AG08396 (cell line): ENCODE data around the gene ANXA5.
A peak's percentile ranks its signal among the peaks of the same experiment; 100 is the strongest.

ENCODE experiments used
- DNase-seq: peaks from one replicate; pipeline ENCODE4 v3.0.0; 2012; ENCODE audit warnings: low spot score, mixed read lengths

ANXA5 gene

DNA sequence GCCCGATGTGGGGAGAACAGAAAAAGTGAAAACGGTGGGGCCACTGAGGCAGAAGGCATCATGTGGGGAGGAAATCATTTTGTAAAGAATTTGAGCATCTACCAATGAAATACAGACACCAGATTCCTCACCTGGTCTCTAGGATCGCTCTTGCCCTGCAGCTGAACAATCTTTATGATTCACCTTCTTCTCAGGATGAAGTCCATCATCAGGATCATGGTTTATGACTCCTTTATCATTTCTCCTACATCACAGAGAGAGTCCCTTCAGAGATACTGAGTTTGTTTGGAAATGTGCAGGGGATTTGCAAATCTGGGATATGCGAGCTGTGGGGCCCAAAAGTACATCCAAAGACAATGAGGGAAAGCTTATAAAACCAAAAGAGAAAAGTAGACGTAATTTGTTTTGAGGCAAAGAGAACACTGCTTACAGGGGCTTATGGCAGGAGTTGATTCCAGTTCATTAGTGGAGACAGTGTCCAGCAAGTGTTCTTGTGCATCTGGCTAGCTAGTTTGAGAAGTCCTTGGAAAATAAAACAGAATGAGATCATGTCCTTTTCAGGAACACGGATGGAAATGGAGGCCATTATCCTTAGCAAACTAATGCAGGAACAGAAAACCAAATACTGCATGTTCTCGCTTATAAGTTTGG is 15.3 kb upstream of the ANXA5 start:
- no peak for DNase-seq

DNA sequence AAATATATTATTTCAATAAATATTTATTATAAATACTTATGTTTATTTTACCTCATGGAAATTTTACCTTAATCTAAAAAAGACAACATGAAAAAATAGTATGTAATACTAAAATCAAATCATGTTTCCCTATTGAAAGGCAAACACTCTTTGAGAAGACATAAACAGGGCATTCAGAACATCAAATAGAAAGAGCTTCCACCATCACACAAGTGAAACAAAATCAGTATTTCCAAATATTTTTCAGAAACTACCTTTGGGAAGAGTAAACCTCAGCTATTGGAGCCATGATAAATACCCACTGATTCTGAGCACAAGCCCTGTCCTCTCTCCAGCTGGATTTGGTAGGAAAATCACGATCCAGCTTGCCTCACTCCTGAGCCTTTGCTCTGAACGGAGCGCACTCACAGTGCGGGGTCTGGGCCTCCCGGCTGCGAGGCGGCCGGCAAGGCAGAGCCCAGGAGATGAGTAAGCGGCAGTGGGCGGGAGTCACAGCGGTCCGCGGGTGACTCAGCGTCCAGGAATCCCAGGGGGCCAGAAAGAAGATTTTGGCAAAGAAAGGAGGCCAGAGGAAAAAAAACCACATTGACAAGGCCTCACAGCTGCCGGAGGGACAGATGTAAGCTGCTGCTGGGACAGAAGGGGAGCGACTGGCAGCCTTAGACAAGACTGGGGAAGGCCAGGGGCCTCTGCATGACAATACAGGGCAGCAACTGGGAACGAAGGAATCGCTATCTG is 14.7 kb upstream of the ANXA5 start:
- peak; percentile 90 for DNase-seq

DNA sequence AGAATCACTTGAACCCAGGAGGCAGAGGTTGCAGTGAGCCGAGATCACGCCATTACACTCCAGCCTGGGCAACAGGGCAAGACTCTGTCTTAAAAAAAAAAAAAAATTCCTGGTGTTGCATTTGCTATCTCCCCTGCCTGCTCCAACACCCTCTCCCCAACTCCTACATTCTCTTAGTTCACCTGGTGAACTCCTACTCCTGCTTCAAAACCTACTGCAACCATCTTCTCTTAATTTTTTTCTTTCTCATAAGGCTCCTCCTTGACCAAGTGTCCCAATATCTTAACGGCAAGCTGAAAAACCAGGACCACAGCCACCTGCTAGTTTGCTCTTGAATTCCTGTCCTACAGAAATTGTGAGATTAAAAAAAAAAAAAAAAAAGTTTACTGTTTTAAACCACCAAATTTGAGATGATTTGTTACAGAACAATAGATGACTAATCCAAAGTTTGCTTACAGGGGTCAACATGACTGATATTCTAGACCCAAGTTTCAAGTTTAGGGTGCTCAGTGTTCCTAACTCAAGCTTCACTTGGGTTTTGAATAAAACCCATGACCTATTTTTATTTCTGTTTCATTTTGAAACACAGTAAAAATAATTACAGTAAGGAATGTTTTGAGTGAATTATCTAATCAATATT is 13.1 kb upstream of the ANXA5 start:
- no peak for DNase-seq

DNA sequence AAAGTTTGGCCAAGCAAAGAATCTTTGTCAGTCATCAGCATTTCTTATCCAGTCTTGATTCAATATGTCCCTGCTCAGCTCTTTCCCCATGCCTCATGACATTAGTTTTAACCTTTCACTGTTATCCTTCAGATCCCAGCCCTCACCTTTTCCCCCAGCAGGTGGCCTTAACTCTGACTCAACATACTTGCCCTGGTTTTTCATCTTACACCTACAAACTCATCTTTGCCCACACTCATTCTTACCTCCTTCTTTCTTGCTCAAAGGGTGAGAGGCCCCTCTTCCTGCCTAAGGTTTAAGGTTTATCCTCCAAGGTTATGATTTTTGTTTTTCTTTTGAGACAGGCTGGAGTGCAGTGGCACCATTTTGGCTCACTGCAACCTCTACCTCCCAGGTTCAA is 10.6 kb upstream of the ANXA5 start:
- no peak for DNase-seq

DNA sequence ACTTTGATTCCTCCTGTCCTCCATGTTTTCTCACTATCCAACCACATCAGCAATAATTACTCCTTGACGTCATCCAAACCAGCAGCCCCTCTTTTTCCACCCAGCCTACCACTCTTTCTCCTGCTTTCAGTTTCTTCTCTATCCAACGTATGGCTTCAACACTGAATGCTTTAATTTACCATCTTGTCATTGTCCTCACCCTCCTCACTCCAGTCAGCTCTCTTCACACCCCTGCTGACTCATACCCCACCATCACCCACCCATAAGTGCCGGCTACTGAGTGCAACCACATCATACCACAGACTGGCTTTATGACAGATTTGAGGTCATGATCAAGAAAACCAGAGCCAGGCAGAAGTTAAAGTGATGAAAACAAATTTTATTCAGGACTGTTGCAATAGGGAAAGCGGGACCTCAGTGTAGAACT is 9.8 kb upstream of the ANXA5 start:
- no peak for DNase-seq

DNA sequence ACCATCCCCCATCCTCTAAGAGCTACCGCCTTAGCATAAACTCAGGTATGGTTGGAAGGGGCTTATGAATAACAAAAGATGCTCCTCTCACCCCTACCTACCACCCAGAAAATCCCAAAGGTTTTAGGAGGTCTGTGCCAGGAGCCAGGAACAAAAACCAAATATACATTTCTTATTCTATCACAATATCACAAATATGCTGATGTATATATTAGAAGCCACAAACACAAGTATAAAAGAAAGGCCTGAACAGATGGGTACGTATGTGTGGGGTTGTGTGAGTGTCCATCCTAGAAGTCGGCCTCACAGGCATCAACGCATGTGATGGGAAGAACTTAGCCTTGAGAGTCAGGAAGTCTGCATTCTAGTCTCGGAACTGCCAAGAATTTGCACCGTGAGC is 8.7 kb upstream of the ANXA5 start:
- DNase-seq = no peak

DNA sequence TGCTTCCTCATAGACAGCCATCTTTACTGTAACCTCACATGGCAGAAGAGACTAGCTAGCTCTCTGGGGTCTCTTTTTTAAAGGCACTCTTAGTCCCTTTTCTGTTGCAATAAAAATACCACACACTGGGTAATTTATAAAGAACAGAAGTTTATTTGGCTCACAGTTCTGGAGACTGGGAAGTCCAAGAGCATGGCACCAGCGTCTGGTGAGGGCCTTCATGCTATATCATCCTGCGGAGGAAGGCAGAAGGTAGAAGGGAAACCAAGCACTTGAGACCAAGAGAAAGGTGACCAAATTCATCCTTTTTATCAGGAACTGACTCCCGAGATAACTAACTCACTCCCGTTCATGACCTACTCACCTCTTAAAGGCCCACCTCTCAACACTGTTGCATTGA is 5.4 kb upstream of the ANXA5 start:
- DNase-seq = no peak

DNA sequence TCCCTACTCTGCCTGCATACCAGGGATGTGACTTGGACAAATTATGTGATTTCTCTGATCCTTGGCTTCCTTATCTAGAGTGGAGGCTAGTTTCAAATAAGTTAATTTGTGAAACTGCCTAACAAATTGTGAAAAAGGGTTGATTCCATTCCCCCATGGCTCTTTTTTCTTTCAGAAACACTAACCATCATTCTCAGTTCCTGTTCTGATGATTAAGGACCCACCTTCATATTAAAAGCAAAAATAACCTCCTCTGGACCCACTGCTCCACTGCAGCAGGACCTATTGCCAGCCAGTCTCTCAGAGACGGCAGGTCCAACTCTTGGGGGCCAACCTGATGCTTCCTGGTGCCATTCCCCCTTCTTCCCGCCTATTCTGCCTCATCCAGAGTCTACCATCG is 4.5 kb upstream of the ANXA5 start:
- no peak for DNase-seq

DNA sequence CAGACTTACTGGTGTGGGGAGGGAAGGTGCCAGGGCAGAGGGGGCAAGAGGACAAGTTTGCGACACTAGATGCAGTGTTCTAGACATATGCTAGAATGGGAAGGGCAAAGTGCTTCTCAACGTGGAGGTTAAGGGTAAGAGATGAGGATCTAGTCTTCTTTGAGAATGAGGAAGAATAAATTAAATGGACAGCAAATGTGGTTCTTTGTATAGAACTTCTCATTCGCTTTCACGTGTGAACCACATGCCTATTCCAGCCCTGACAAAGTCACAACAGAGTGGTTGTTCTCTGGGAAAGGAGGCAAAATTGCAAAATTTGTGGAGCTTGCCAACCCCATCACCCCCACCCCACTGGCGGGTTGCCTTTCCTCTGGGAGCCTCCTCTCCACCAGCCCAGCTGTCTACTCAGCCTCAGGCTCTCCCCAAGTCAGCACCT is 1.5 kb upstream of the ANXA5 start:
- DNase-seq = no peak

DNA sequence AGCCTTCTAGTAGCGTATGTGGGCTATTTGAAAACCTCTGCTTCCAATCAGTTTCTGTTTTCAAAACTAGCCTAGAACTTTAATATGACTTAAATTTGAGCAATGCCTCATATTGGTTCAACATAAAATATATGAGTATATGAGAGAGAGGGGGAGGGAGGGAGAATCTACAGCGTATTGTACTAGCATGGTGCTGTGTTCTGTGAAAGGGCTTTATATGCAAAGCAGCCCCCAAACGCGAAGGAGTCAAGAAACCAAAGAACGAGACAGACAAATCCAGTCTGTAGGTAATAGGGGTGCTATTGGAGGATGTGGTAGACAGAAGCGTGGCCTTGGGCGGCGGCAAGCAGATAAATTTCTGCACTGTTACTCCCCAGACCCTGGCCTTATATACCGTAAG is 784 bp upstream of the ANXA5 start:
- no peak for DNase-seq

DNA sequence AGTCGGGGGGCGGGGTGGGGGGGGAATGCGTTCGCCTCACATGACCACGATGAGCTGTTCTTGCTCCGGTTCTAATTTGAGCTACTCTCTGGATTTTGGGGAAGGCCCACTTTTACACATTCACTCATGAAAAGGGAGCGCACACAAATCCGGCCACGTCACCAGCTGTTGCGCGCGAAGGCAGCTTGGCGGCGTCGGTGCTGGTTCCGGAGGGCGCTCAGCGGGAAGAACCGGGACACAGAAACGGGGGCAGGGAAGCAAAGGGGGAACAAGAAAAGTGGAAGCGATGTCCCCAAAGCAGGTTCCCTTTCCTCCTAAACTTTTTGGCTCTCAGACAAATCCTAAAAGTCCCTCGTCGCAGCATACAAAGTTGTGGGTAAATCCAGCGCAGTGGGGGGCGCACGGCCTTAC is 605 bp downstream of the ANXA5 start:
- DNase-seq = peak; percentile 62

DNA sequence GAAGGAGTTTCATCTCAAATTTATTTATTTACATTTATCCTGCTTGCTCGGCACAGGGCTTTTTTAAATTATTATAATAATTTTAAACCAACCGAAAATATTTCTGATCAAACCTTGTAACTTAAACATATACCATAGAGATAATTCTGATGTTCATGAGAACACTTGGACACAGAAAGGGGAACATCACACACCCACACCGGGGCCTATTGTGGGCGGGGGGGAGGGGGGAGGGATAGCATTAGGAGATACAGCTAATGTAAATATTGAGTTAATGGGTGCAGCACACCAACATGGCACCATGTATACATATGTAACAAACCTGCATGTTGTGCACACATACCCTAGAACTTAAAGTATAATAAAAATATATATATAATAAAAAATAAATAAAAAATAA is 2.9 kb downstream of the ANXA5 start:
- no peak for DNase-seq

DNA sequence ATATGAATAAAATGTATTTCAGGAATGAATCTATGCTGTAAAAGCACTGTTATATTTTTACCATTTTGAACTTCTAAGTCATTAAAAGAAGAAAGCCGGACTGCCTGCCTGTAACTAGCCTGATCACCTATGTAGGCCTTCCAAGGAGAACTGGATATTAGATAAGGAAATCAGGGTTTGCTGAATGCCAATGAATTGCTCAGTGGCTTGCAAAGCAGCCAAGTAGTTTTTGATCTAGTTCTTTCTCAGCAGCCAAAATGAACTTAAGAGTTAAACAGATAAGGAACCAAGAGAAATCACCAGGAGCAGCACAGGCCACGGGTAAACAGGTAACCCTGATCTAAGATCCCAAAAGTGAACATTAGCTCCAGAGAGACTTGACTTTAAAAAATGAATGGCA is 3.3 kb downstream of the ANXA5 start:
- no peak for DNase-seq

DNA sequence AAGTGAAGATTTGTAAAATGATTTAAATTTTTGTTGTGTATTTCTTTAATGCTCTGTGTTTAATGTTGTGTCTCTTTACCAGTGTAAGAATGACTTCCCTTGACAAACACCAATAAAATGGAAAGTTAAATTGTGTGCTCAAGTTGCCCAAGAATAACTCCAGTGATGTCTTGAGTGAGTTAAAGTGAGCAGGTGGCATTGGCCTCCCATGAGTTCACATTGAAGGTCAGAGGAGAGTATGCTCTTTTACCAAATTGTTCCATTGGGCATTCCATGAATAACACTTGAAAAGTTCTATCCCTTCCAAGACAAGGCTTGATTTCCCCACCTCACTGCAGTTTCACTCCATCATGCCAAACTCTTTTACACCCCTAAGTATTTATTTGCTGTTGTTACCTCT is 4.5 kb downstream of the ANXA5 start:
- no peak for DNase-seq

DNA sequence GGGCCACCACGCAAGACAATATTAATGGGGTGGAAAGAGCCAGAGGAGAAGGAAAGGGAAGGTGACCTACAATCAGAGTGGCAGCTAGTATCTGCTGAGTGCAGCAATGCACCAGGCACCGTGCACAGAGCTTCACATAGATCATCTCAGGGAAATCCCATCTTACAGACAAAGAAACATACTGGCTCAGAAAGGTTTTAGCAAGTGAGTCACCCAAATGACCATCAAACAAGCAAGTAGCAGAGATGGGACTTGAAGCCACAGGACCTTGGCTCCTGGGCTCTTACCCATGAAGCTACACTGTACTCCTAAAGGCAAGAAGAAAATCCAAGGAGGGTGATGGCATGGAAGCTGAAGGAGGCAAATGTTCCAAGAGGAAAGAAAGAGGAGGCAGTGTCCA is 6.8 kb downstream of the ANXA5 start:
- no peak for DNase-seq

DNA sequence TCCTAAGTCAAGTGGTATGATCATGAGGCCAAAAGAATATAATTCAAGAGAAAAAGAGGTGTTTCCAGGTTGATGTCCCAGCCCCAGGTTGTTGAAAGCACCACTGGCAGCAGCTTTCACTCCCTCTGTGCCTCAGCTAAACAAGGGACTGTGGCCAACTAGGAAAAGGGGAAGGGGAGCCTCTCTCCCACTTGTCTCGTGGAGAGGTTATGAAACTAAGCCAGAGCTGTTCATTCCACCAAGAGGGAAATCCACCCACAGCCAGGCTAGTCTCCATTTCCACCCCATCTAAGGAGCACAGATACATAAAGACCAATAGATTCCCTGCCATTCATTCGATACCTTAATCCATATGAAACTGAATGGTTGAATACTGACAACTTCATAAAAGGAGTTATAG is 8.1 kb downstream of the ANXA5 start:
- DNase-seq = no peak

DNA sequence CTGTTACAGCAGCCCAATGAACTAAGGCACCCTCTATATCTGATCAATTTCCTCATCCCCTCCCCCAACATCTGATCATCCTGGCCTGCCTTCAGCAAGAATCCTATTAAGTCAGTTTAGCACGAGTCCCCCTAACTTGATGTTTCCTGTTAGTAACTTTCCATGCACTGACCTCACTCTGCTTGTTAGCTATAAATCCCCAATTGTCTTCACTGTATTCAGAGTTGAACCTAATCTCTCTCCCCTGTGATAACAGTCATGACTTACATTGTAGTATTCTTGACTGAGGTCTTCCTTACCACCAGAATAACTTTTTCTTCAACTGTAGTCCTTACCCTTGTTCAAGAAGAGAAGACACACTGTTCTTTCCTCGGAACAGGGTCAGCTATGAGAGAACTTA is 8.5 kb downstream of the ANXA5 start:
- DNase-seq = no peak

DNA sequence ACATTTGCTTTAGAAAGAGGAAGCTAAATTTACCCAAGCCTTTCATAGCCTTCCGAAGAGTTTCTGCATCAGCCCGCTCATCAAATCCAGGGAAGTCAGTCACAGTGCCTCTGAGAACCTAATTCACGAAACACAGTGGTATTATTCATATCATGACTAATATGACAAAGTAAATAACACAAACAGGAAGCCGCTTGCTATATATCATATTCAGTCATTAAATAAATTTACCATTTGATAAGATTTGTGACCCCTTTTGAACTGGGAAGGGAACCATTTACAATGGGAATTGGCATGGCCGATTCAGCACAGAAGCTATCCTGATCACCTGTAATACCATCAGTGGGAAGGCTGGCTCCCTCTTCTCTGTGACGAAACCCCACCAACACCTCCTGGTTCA is 10.5 kb downstream of the ANXA5 start:
- DNase-seq = no peak

DNA sequence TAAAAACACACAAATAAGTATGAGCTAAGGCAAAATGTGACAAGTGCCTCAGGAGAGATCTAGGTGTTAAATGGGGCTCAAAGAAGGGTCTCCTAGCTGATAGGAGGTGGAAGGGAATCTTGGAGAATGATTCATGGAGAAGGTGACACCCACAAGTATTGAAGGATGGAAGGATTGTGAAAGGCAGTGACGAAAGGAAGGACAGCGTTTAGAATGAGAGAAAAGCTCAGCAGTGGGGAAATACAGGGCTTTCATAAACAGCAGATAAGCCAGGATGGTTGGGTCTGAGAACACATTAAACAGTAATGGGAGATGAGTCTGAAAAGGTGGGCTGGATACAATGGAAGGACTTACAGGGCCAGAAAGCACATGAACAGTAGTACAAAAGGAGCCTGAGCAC is 11.5 kb downstream of the ANXA5 start:
- DNase-seq = no peak

DNA sequence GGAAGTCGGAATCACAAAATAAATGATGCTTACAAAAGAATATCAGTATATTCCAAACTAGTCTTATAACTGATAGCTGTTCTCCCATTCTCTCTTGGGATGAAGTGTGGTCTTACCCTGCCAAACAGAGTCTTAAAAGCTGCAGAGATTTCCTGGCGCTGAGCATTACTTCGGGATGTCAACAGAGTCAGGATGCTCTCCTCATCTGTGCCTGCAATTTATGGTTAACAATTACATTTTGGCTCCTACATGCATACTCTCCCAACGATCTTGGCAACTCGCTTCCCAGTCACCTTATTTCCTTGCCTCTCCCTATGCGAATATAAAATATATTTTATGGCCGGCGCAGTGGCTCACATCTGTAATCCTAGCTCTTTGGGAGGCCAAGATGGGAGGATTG is 12.2 kb downstream of the ANXA5 start:
- DNase-seq = no peak

DNA sequence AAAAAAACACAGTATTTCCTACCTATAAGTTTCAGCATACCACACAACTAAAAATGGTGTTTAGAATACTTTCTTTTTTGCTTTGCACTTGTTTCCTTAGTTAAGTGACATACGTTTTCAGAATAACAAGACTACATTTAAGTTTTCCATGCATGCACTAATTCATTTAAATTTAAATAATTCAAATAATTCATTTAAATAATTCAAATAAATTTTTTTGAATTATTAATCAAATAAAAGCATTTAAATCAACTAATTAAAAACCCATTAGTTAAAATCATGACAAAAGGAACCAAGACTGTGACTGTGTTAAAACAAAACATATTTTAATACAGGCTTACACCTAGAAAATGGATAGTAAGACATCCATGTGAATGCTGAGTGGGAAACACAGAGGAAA is 12.8 kb downstream of the ANXA5 start:
- DNase-seq = no peak

DNA sequence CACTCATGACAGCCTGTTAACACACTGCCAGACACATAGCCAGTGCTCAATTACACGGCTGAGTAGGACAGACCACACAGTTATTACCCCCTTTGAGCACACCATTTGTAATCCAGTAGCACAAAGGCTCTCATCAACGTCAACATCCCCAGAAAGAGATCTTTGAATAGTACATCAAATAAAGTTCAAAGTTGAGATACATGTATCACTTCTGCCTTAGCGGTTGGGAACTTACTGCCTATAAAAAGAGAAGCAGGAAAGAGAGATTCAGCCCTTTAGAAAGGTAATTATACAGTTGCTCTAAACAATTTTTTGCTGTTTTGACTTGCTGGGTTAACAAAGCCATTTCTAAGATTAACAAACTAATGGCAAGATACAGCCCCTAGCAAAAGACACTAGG is 16.2 kb downstream of the ANXA5 start:
- no peak for DNase-seq

DNA sequence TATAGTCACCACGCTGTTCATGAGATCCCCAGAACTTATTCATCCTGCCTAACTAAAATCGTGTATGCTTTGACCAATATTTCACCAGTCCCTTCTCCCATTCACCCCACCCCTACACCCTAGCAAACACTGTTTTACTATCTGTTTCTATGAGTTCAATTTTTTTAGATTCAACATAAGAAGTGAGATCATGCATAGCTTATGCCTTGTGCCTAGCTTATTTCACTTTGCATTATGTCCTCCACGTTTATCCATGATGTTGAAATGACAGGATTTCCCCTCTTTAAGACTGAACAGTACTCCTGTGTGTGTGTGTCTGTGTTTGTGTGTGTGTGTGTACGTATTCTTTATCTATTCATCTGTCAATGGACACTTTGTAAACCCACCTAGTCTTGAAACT is 16.8 kb downstream of the ANXA5 start:
- DNase-seq = no peak

DNA sequence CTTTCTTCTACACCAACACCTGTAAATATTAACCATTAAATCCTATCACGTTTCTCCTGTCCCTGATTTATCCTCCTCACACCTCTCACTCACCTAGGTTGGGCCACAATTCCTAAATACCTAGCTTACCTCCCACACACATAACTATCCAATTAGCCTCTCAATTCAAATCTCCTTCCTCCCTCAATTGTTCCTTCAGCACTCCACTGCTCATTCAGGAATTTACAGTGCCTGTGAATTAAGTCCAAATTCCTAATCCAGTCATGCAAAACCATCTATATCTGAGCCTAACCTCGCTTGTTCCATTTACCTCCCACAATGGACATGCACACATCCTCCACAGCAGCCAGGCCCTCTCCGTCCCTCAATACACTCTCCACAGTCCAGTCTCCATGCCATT is 17.5 kb downstream of the ANXA5 start:
- no peak for DNase-seq
